T-helper 2 cell treated with Interferon-gamma antibody and Interleukin-4, amounts not matched to agents 5 μg/mL and 100 μg/mL, for 36 hours (primary cell): ENCODE data around the gene PGAP3.
A peak's percentile ranks its signal among the peaks of the same experiment; 100 is the strongest.
"Not testable (repeated sequence)": the region's sequence is repeated elsewhere in the genome, so short reads cannot be mapped to it uniquely, and the experiment has no call there.

Source experiments
- DNase-seq: peaks from one replicate; pipeline ENCODE4 v3.0.0; 2021; ENCODE audit warnings: low spot score
- H3K27ac Mint-ChIP-seq: one replicate; pipeline ENCODE4 v1.8.0; 2021; ENCODE audit warnings: mild to moderate bottlenecking, mixed read lengths
- H3K27me3 Mint-ChIP-seq: one replicate; pipeline ENCODE4 v1.8.0; 2021; ENCODE audit warnings: low read depth, mixed read lengths
- H3K36me3 Mint-ChIP-seq: one replicate; pipeline ENCODE4 v1.8.0; 2021; ENCODE audit warnings: low read depth, mixed read lengths
- H3K4me1 Mint-ChIP-seq: one replicate; pipeline ENCODE4 v1.8.0; 2021; ENCODE audit warnings: low read depth, mixed read lengths
- H3K4me3 Mint-ChIP-seq: one replicate; pipeline ENCODE4 v1.8.0; 2022; ENCODE audit warnings: mild to moderate bottlenecking, moderate library complexity, mixed read lengths
- H3K9me3 Mint-ChIP-seq: one replicate; pipeline ENCODE4 v1.8.0; 2021; ENCODE audit warnings: mixed read lengths

PGAP3 gene

DNA sequence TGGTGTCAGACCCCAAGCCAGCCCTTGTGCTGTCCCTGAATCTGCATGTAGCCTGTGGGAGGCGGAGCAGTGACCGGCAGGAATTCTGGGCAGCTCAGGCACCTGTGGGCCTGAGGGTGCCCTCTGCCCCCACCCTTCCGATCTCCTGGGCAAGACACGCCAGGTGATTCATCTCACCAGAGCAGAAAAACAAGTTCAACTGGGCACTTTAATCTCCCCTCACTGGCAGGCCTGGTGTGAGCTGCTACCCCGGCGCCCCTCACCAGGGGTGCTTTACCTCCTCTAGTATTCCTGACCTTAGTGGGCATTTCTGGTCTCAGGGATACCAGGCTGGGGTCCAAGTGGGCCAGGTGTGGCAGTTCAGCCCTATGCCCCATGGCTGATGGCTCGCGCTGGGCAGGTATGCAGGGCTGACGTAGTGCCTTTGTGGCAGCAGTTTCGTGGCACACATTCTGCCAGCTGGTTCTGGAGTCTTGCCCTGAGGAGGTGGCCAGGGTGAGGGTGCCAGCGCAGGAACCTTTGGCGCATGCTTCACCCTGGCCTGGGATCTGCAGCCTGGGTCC lies 18.0 kb upstream of the PGAP3 start:
- Mint-ChIP-seq H3K4me3 (no peak overlapping the region), H3K4me1 (peaks cover 12% of the 10 kb centered on the region), H3K9me3 (no peaks in the 10 kb centered on the region), H3K27me3 (peaks cover 21% of the 10 kb centered on the region), H3K27ac (no peak overlapping the region), H3K36me3 (no peaks in the 10 kb centered on the region)
- no peak for DNase-seq

DNA sequence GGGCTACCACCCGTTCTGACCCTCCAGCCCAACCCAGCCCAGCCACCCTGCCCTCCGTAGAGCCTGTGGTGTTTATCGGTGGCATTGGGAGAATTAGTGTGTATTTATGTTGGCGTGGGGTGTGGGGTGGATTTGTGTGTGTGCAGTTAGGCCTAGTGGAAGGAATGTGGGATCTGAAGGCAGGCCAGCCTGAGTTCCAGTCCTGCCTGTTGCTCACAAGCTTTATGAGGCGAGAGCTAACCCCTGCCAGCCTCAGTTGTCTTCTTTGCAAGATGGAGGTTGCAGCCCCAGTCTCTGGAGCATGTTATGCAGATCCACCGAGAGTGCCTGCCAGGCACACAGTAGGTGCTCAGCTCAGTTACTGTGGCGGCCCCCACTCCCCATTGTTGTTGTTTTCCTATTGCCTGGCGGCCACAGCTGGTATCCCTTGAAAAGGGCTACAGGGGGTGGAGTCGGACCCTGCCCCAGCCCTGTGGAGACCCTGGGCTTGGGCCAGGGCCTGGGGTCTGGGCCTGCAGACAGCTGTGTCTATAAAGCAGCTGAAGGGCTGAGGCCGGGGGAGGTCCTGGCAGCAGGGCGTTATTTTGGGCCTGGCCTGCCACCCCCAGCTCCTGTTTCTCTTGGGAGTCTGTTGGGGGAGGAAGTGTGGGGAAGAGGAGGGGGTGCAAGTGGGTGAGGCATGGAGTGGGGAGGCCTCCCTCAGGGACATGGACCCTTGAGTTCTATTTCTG lies 17.1 kb upstream of the PGAP3 start:
- H3K36me3 Mint-ChIP-seq, result no peaks in the 10 kb centered on the region
- peak overlapping the region; percentile 6 for H3K27ac Mint-ChIP-seq
- no peak for DNase-seq
- H3K27me3 Mint-ChIP-seq, result peaks cover 26% of the 10 kb centered on the region
- H3K9me3 Mint-ChIP-seq, result no peaks in the 10 kb centered on the region
- H3K4me1 Mint-ChIP-seq, result peaks cover 14% of the 10 kb centered on the region
- H3K4me3 Mint-ChIP-seq, result no peak overlapping the region

DNA sequence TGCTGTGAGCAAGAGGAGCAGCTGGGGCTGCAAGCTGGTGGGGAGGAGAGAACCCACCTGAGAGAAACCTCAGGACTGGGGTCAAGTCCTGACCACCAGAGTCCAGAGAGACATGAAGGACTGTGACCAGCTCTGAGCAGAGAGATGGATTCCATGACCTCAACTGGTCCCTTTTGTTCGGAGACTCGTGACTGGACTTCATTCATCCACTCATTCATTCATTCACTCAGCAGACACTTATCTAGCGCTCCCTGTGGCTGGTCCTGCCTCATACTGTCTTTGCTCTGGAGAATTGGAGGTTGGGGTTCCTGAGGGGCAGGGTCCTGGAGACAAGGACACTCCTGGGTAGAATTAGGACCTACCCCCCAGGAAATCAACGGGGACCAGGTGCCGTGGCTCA lies 16.1 kb upstream of the PGAP3 start:
- H3K36me3 Mint-ChIP-seq, result no peaks in the 10 kb centered on the region
- peaks cover 36% of the 10 kb centered on the region for H3K27me3 Mint-ChIP-seq
- H3K4me3 Mint-ChIP-seq, result no peak overlapping the region
- peaks cover 18% of the 10 kb centered on the region for H3K4me1 Mint-ChIP-seq
- H3K27ac Mint-ChIP-seq, result no peak overlapping the region
- H3K9me3 Mint-ChIP-seq, result no peaks in the 10 kb centered on the region
- DNase-seq, result no peak

DNA sequence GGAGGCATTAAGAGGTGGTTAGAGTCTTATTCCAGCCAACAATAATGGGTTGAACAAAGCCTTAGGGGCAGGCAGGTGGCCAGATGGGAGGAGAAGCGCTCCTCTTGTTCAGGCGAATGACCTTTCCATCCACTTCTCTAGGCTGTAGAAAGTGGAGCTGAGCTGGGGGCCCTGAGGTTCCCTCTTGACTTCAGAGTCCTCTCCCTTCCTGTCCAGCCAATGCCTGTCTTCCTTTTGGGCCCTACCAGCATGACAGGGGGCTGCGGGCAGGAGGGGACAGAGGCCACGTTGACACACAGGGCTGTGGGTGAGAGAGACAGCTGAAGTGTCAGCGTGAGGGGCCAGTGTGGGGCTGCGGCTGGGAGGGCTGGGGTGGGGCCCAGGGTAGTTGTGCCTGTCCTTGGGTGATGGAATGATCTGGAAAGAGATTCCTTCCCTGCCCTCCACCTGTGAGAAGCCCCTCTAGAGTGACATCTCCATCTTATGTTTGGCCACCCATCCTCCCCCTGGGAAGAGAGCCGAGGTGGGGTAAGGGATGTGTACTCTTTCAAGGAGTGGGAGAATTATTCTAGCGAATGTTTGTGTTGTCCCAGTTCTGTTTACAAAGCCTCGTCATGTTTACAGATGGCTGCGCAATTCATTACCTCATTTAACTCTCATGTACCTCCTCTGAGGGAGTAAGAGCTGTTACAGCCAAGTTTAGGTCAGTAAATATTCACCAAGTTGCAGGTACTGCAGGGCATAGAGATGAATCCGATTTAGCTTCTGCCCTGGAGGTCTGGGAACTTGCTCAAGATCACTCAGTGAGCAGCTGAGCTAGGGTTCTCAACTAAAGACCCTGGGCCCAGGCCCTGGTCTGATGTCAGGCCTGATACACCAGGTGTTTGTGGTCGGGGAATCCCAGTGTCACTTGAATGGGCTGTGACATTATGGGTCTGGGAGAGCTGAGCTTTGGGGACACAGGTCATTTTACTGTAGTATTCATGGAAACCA lies 15.3 kb upstream of the PGAP3 start:
- peaks cover 18% of the 10 kb centered on the region for H3K4me1 Mint-ChIP-seq
- H3K36me3 Mint-ChIP-seq, result no peaks in the 10 kb centered on the region
- no peaks in the 10 kb centered on the region for H3K9me3 Mint-ChIP-seq
- H3K27ac Mint-ChIP-seq, result no peak overlapping the region
- no peak overlapping the region for H3K4me3 Mint-ChIP-seq
- peaks cover 38% of the 10 kb centered on the region for H3K27me3 Mint-ChIP-seq
- DNase-seq, result no peak

DNA sequence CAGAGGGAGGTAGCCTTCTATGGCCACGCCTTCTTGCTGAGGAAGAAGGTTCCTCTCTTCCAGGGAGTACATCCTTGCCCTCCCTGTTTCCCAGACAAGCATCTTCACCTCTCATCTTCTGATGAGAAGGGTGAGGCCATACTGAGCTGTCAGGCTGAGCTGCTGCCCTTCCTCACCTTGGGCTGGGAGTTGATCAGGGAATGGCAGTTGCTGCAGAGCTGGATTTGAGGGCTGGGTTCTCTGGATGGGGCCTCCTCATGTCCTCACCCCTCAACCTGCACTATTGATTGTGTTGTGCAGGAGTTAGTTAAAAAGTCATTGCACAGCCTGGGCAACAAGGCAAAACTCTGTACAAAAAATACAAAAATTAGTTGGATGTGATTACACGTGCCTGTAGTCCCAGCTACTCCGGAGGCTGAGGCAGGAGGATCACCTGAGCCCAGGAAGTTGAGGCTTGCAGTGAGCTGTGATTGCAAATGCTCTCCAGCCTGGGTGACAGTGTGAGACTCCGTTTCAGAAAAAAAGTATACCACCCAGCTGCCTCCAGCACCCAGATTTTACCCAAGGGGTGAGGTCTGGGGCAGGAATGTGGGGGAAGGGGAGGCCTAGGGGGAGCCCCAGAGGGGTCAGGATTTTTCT lies 14.0 kb upstream of the PGAP3 start:
- H3K4me3 Mint-ChIP-seq, result no peak overlapping the region
- H3K36me3 Mint-ChIP-seq, result no peaks in the 10 kb centered on the region
- peaks cover 13% of the 10 kb centered on the region for H3K4me1 Mint-ChIP-seq
- no peak for DNase-seq
- no peak overlapping the region for H3K27ac Mint-ChIP-seq
- H3K9me3 Mint-ChIP-seq, result no peaks in the 10 kb centered on the region
- H3K27me3 Mint-ChIP-seq, result peaks cover 38% of the 10 kb centered on the region

DNA sequence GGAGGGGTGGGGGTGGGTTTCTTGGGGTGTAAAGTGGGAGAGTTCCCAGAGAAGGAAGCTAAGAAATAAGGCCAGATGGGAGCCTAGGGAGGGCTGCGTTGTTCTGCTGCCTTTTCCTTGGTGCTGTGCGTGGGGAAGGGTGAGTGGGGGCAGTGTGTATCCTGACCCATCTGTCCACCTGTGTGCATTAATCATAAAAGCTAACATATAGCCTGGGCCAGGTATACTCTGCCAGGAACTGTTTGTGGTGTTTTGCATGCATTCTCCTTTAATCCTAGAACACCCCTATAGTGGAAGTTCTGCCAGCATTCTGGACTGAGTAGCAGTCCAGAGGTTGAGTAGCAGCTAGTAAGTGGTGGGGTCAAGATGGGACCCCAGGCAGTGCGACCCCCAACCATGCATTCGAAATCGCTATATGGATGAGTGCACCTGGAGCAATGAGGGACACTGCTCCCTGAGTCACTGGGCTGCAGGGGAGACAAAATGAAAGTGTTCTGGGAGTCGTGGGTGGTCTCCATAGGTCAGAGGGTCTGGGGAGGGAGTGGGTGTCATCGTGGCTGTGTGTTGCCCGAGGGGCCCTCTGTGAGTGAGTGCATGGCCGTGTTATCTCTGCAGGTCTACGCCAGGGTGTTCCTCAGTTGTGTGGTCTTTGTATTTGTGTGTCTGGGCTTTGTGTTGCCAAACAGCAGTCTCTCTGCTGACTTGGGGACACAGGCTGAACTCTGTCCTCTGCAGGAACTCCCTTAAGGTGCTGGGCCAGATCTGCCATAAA lies 13.3 kb upstream of the PGAP3 start:
- H3K27ac Mint-ChIP-seq, result no peak overlapping the region
- no peaks in the 10 kb centered on the region for H3K36me3 Mint-ChIP-seq
- H3K4me3 Mint-ChIP-seq, result no peak overlapping the region
- H3K4me1 Mint-ChIP-seq, result peaks cover 11% of the 10 kb centered on the region
- H3K27me3 Mint-ChIP-seq, result peaks cover 38% of the 10 kb centered on the region
- no peak for DNase-seq
- H3K9me3 Mint-ChIP-seq, result no peaks in the 10 kb centered on the region

DNA sequence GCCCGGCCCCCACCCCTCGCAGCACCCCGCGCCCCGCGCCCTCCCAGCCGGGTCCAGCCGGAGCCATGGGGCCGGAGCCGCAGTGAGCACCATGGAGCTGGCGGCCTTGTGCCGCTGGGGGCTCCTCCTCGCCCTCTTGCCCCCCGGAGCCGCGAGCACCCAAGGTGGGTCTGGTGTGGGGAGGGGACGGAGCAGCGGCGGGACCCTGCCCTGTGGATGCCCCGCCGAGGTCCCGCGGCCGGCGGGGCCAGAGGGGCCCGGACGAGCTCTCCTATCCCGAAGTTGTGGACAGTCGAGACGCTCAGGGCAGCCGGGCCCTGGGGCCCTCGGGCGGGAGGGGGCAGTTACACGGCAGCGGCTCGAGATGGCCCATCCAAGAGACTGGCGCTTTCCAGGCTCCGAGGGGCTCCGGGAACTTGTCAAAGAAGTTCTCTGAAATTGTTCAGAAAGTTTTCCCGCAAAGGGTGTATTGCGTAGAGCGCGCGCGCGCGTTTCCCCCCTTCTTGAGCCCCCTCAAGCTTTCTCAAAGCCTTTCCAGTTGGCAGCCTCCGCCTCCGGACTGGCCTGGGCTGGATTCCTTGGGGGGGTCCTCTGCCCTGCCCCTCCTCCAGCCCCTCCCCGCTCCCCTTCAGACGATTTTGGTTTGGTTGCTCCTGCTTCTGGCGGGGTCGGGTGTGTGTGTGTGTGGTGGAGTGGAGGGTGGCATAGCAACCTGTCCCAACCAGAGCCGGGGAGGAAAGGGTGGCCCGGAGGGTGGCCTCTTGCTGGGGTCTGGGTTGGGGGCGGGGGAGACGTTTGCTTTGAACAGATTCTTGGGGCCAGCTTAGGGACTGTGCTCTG lies 12.5 kb upstream of the PGAP3 start:
- no peak overlapping the region for H3K4me3 Mint-ChIP-seq
- no peak overlapping the region for H3K27ac Mint-ChIP-seq
- H3K36me3 Mint-ChIP-seq, result no peaks in the 10 kb centered on the region
- H3K27me3 Mint-ChIP-seq, result peaks cover 38% of the 10 kb centered on the region
- peaks cover 11% of the 10 kb centered on the region for H3K4me1 Mint-ChIP-seq
- no peak for DNase-seq
- no peaks in the 10 kb centered on the region for H3K9me3 Mint-ChIP-seq

DNA sequence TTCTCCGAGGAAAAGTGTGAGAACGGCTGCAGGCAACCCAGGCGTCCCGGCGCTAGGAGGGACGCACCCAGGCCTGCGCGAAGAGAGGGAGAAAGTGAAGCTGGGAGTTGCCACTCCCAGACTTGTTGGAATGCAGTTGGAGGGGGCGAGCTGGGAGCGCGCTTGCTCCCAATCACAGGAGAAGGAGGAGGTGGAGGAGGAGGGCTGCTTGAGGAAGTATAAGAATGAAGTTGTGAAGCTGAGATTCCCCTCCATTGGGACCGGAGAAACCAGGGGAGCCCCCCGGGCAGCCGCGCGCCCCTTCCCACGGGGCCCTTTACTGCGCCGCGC lies 11.9 kb upstream of the PGAP3 start, which contains the start of gene ERBB2:
Gene ERBB2 (plus strand): TSS at position 247 of the 330 bp plus-strand sequence. CDS start 175 bp downstream, outside the sequence.
- Mint-ChIP-seq H3K27ac (no peak within 1 kb of the TSS), H3K27me3 (peaks cover 38% of the 10 kb centered on the region), H3K4me3 (no peak within 1 kb of the TSS), H3K36me3 (no peaks in the 10 kb centered on the region), H3K9me3 (no peaks in the 10 kb centered on the region), H3K4me1 (peaks cover 11% of the 10 kb centered on the region)
- DNase-seq, result no peak

DNA sequence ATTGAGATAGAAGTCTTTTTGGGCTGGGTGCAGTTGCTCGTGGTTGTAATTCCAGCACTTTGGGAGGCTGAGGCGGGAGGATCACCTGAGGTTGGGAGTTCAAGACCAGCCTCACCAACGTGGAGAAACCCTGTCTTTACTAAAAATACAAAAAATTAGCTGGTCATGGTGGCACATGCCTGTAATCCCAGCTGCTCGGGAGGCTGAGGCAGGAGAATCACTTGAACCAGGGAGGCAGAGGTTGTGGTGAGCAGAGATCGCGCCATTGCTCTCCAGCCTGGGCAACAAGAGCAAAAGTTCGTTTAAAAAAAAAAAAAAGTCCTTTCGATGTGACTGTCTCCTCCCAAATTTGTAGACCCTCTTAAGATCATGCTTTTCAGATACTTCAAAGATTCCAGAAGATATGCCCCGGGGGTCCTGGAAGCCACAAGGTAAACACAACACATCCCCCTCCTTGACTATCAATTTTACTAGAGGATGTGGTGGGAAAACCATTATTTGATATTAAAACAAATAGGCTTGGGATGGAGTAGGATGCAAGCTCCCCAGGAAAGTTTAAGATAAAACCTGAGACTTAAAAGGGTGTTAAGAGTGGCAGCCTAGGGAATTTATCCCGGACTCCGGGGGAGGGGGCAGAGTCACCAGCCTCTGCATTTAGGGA lies 11.4 kb upstream of the PGAP3 start:
- not testable (repeated sequence) for H3K4me3 Mint-ChIP-seq, H3K27ac Mint-ChIP-seq, DNase-seq, H3K9me3 Mint-ChIP-seq, H3K36me3 Mint-ChIP-seq
- Mint-ChIP-seq H3K27me3 (peaks cover 38% of the 10 kb centered on the region), H3K4me1 (peaks cover 11% of the 10 kb centered on the region)

DNA sequence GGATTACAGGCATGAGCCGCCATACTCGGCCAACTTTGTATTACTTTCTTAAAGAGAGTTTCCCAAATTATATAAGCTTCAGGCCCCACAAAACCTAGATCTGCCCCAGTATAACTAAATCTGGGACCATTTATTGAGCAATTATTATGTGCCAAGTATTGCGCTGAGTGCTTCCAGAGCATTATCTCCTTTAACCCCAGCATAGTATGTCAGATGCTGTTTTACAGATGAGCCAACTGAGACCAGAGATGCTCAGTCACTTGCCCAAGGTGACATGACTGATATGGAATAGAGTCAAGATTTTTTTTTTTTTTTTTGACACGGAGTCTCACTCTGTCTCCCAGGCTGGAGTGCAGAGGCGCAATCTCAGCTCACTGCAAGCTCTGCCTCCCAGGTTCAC lies 10.1 kb upstream of the PGAP3 start:
- Mint-ChIP-seq H3K36me3 (no peaks in the 10 kb centered on the region), H3K4me1 (peaks cover 7% of the 10 kb centered on the region), H3K4me3 (no peak overlapping the region), H3K27ac (no peak overlapping the region), H3K27me3 (peaks cover 37% of the 10 kb centered on the region), H3K9me3 (no peaks in the 10 kb centered on the region)
- no peak for DNase-seq

DNA sequence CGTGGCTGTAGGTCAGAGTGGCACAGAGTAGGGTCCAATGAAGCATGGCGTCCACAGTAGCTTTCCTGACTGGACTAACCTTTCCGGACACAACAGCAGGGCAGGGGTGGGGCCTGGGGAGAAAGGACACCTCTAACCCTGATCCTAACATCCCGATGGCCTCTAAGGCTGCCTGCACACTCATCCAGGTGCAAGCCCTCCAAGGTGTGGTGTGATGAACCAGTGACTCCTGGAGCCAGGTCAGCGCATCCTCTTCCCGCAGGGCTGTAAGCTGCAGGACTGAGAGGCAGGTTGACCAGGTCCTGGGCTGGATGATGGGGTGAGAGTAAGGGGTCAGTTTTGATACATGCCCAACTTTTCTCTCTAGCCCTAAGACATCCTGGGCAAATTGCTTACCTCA lies 8.9 kb upstream of the PGAP3 start:
- DNase-seq, result no peak
- peaks cover 7% of the 10 kb centered on the region for H3K4me1 Mint-ChIP-seq
- peaks cover 25% of the 10 kb centered on the region for H3K27me3 Mint-ChIP-seq
- H3K36me3 Mint-ChIP-seq, result no peaks in the 10 kb centered on the region
- no peak overlapping the region for H3K27ac Mint-ChIP-seq
- H3K4me3 Mint-ChIP-seq, result no peak overlapping the region
- H3K9me3 Mint-ChIP-seq, result no peaks in the 10 kb centered on the region

DNA sequence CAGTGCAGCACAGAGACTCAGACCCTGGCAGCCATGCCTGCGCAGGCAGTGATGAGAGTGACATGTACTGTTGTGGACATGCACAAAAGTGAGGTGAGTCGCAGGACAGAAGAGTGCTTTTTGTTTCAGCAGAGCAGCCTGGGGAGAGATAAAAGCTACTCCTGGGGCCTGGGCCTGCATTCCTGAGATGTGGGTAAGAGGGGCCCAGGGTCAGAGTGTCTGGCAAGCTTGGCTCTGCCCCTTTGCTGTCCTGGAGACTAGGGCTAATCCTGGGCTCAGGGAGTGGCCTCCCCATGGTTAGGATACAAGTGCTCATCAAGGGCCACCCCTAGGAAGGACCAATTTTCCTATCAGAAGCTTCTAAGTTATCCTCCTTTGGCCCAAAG lies 7.2 kb upstream of the PGAP3 start:
- no peak for DNase-seq
- H3K9me3 Mint-ChIP-seq, result no peaks in the 10 kb centered on the region
- H3K4me3 Mint-ChIP-seq, result no peak overlapping the region
- no peak overlapping the region for H3K27ac Mint-ChIP-seq
- H3K36me3 Mint-ChIP-seq, result no peaks in the 10 kb centered on the region
- peaks cover 12% of the 10 kb centered on the region for H3K27me3 Mint-ChIP-seq
- peaks cover 4% of the 10 kb centered on the region for H3K4me1 Mint-ChIP-seq
